NCI-H1694 treated with DMSO at 0.1 percent for 48 hours (cell line): ENCODE measurements around the gene JAK1.

Experiments
- DNase-seq: peaks from one replicate; lab custom pipeline; 2025; lab: John Stamatoyannopoulos, UW

The JAK1 gene

GRCh38 chr1:64864018-64864940, 102.1 kb downstream of the JAK1 start:
- peak; percentile 9 for DNase-seq

- no peak for DNase-seq
Measured at GRCh38 chr1:64861611-64862010, 104.7 kb downstream of the JAK1 start.

GRCh38 chr1:64857347-64857746, 109.0 kb downstream of the JAK1 start:
- DNase-seq, result no peak

- DNase-seq, result peak; percentile 84
Measured at GRCh38 chr1:64856553-64856952, 109.8 kb downstream of the JAK1 start.

GRCh38 chr1:64855557-64855956, 110.8 kb downstream of the JAK1 start:
- DNase-seq, result no peak

GRCh38 chr1:64854674-64855073, 111.7 kb downstream of the JAK1 start:
- DNase-seq, result no peak

- DNase-seq, result no peak
Measured at GRCh38 chr1:64851664-64852063, 114.7 kb downstream of the JAK1 start.

GRCh38 chr1:64850846-64851245, 115.5 kb downstream of the JAK1 start:
- peak; percentile 52 for DNase-seq

- no peak for DNase-seq
Measured at GRCh38 chr1:64849942-64850341, 116.4 kb downstream of the JAK1 start.

- DNase-seq, result peak; percentile 99
Measured at GRCh38 chr1:64848803-64849202, 117.5 kb downstream of the JAK1 start.

- DNase-seq, result peak; percentile 92
Measured at GRCh38 chr1:64848136-64848535, 118.2 kb downstream of the JAK1 start.

GRCh38 chr1:64847666-64848065, 118.7 kb downstream of the JAK1 start:
- no peak for DNase-seq

- no peak for DNase-seq
Measured at GRCh38 chr1:64846573-64847430, 119.5 kb downstream of the JAK1 start.

- DNase-seq, result no peak
Measured at GRCh38 chr1:64845831-64846425, 120.4 kb downstream of the JAK1 start.

GRCh38 chr1:64844609-64845008, 121.7 kb downstream of the JAK1 start:
- no peak for DNase-seq

GRCh38 chr1:64844175-64844574, 122.2 kb downstream of the JAK1 start:
- DNase-seq, result no peak

GRCh38 chr1:64843675-64844074, 122.7 kb downstream of the JAK1 start:
- DNase-seq, result no peak

- DNase-seq, result no peak
Measured at GRCh38 chr1:64842224-64842623, 124.1 kb downstream of the JAK1 start.

GRCh38 chr1:64841330-64842065, 124.9 kb downstream of the JAK1 start:
- DNase-seq, result no peak

- no peak for DNase-seq
Measured at GRCh38 chr1:64839732-64840405, 126.5 kb downstream of the JAK1 start.

GRCh38 chr1:64839261-64839660, 127.1 kb downstream of the JAK1 start:
- DNase-seq, result no peak
